ENCODE results near the gene FAM169A.

- no peak for TF ChIP-seq EZH2 (IDR thresholded peaks at IDR 0.05; ENCODE audit: borderline replicate concordance, low read length)
- TF ChIP-seq CTCF (conservative IDR thresholded peaks at IDR 0.05 in 1 of 2, IDR thresholded peaks at IDR 0.05 in 1 of 2; ENCODE audit: extremely low read depth in 1 of 2, insufficient read depth in 1 of 2, low read depth in 1 of 2, low read length in 2 of 2), result no peak
Observed at GRCh38 chr5:74894351-74894750, 28.2 kb upstream of the FAM169A start.
